Caco-2 (cell line): ENCODE data around the gene CDA. TPM values are rescaled to one million over a fixed set of nuclear protein-coding genes. Genes with fewer than 3 reads are reported as not detected.

ENCODE experiments used
- BruUV-seq: library from RNA; stranded (reverse); fragments of 400-500 nt; replicated peaks from 2 replicates; lab custom pipeline; 2021; lab: Mats Ljungman, UMichigan
- CTCF ChIA-PET: fragments of 300-600 bp; sonication (Branson Sonifier 250); formaldehyde crosslinking; loops from one replicate; lab custom pipeline; 2022; ENCODE audit warnings: antibody characterized with exemption; lab: Charles Lee
- POLR2A ChIA-PET: fragments of 300-600 bp; sonication (Branson Sonifier 250); formaldehyde crosslinking; loops from one replicate; lab custom pipeline; 2022; ENCODE audit warnings: antibody characterized with exemption; lab: Charles Lee
- DNase-seq, 2 experiments: peaks; one replicate each; pipeline versions ENCODE4 v3.0.0 to v3.0.0-alpha.2; 2020 to 2022
- H3K27me3 ChIP-seq: replicated peaks from 2 replicates; pipeline ENCODE4 v1.6.0; 2011; ENCODE audit warnings: low read length; ENCODE audit not compliant: control insufficient read depth, insufficient read depth
- H3K36me3 ChIP-seq: 2 replicates; pipeline ENCODE4 v1.5.1; 2011; ENCODE audit warnings: low read length; ENCODE audit not compliant: control insufficient read depth, insufficient read depth
- H3K4me1 ChIP-seq: fragments of 250-450 bp; sonication (Bioruptor Pico); 2 replicates; pipeline ENCODE4 v1.5.1; 2020; ENCODE audit warnings: mild to moderate bottlenecking
- H3K4me3 ChIP-seq: 2 replicates; pipeline ENCODE4 v1.5.1; 2011; ENCODE audit warnings: low read depth, mild to moderate bottlenecking, control low read depth, low read length
- H3K9me3 ChIP-seq: fragments of 250-450 bp; sonication (Bioruptor Pico); 2 replicates; pipeline ENCODE4 v1.5.1; 2020; ENCODE audit warnings: mild to moderate bottlenecking, moderate library complexity
- H3K27ac Mint-ChIP-seq: one replicate; pipeline ENCODE4 v1.8.0; 2022; ENCODE audit warnings: mixed read lengths; ENCODE audit not compliant: unreplicated experiment
- H3K27me3 Mint-ChIP-seq: one replicate; pipeline ENCODE4 v1.8.0; 2022; ENCODE audit warnings: mixed read lengths; ENCODE audit not compliant: insufficient read depth, unreplicated experiment
- H3K36me3 Mint-ChIP-seq: one replicate; pipeline ENCODE4 v1.8.0; 2022; ENCODE audit warnings: mild to moderate bottlenecking, mixed read lengths; ENCODE audit not compliant: insufficient read depth, unreplicated experiment
- H3K4me1 Mint-ChIP-seq: one replicate; pipeline ENCODE4 v1.8.0; 2022; ENCODE audit warnings: low read depth, mixed read lengths; ENCODE audit not compliant: unreplicated experiment
- H3K4me3 Mint-ChIP-seq: one replicate; pipeline ENCODE4 v1.8.0; 2022; ENCODE audit warnings: mild to moderate bottlenecking, moderate library complexity, mixed read lengths; ENCODE audit not compliant: unreplicated experiment
- H3K9me3 Mint-ChIP-seq: one replicate; pipeline ENCODE4 v1.8.0; 2022; ENCODE audit warnings: mixed read lengths; ENCODE audit not compliant: unreplicated experiment
- intact Hi-C: fragments of 100-400 bp; cut with micrococcal nuclease; formaldehyde crosslinking; loops from one replicate; pipeline ENCODE4 v1.10.0; 2022; ENCODE audit not compliant: unreplicated experiment
- total RNA-seq: library from RNA; stranded (reverse); gene quantifications from 2 replicates; pipeline ENCODE4 v1.2.3, GENCODE V29; 2022
- TF ChIP-seq, protein P1 (sequence below), 2 experiments: fragments of 200-600 bp in 1 of 2; IDR thresholded peaks; 1 replicate in 1 of 2; 2 replicates in 1 of 2; pipeline versions ENCODE4 v1.5.1 to v1.8.0; 2011 to 2022; ENCODE audit warnings: antibody characterized with exemption in 1 of 2, control low read depth in 1 of 2, inconsistent platforms in 1 of 2, low read depth in 1 of 2, low read length in 1 of 2, mild to moderate bottlenecking in 1 of 2, moderate library complexity in 1 of 2; ENCODE audit not compliant: insufficient read depth in 1 of 2, severe bottlenecking in 1 of 2, unreplicated experiment in 1 of 2

The CDA gene
- total RNA-seq, 1 experiment from 2014 or later: 0.95 TPM

DNA sequence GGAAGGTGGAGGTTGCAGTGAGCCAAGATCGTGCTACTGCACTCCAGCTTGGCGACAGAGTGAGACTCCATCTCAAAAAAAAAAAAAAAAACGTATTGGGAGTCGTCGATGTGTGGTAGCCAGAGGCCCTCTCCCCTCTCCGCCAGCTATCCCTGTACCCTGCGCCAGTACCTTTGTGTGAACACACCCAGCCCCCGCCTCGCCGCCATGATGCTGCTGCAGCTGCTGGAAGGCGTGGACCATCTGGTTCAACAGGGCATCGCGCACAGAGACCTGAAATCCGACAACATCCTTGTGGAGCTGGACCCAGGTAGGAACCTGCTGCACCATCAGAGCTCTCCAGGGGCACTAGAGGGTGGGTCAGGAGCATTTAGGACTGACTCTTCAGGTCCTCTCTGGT is 56.5 kb downstream of the CDA start:
- no peaks in the 10 kb centered on the region for H3K4me1 ChIP-seq
- Mint-ChIP-seq H3K9me3 (no peaks in the 10 kb centered on the region), H3K27ac (no peak overlapping the region), H3K4me1 (no peaks in the 10 kb centered on the region), H3K36me3 (peaks cover 26% of the 10 kb centered on the region), H3K27me3 (no peaks in the 10 kb centered on the region), H3K4me3 (no peak overlapping the region)
- ChIA-PET CTCF (interaction anchor here (0.6 kb wide), 1 partner anchor 149 kb away, joined by 5 read pairs; no protein-coding TSS in a partner anchor), POLR2A (no interaction called here)
- BruUV-seq: no TSS peak
- H3K36me3 ChIP-seq: no peaks in the 10 kb centered on the region; the same call in 1 of the 2 replicates
- H3K27me3 ChIP-seq: no peaks in the 10 kb centered on the region
- H3K4me3 ChIP-seq: no peak overlapping the region
- DNase-seq: no peak
- intact Hi-C loops: no loop called here
- no peaks in the 10 kb centered on the region for H3K9me3 ChIP-seq
- TF ChIP-seq, protein P1, sequence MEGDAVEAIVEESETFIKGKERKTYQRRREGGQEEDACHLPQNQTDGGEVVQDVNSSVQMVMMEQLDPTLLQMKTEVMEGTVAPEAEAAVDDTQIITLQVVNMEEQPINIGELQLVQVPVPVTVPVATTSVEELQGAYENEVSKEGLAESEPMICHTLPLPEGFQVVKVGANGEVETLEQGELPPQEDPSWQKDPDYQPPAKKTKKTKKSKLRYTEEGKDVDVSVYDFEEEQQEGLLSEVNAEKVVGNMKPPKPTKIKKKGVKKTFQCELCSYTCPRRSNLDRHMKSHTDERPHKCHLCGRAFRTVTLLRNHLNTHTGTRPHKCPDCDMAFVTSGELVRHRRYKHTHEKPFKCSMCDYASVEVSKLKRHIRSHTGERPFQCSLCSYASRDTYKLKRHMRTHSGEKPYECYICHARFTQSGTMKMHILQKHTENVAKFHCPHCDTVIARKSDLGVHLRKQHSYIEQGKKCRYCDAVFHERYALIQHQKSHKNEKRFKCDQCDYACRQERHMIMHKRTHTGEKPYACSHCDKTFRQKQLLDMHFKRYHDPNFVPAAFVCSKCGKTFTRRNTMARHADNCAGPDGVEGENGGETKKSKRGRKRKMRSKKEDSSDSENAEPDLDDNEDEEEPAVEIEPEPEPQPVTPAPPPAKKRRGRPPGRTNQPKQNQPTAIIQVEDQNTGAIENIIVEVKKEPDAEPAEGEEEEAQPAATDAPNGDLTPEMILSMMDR (IDR thresholded peaks at IDR 0.05; ENCODE audit: insufficient read depth in 1 of 2, low read depth in 1 of 2, low read length in 1 of 2, severe bottlenecking in 1 of 2, unreplicated experiment in 1 of 2): no peak

DNA sequence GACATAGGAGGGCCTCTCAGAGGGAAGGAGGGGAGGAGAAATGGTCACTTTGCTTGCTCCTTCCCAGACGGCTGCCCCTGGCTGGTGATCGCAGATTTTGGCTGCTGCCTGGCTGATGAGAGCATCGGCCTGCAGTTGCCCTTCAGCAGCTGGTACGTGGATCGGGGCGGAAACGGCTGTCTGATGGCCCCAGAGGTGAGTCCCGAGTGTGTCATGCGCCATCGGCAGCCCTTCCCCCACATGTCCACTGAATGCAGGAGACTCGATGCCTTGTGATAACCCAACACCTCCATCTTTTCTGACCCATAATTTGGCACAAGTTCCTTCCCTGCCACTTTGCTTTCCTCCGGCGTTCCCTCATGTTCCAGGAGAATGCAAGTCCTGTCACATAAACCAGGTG is 59.5 kb downstream of the CDA start:
- ChIA-PET CTCF (no interaction called here), POLR2A (no interaction called here)
- H3K36me3 Mint-ChIP-seq: peaks cover 37% of the 10 kb centered on the region
- Histone ChIP-seq H3K4me1 (no peaks in the 10 kb centered on the region), H3K9me3 (no peaks in the 10 kb centered on the region), H3K4me3 (no peak overlapping the region), H3K27me3 (no peaks in the 10 kb centered on the region), H3K36me3 (no peaks in the 10 kb centered on the region; the same call in 1 of the 2 replicates)
- no peaks in the 10 kb centered on the region for H3K4me1 Mint-ChIP-seq
- DNase-seq: no peak
- no TSS peak for BruUV-seq
- H3K9me3 Mint-ChIP-seq: no peaks in the 10 kb centered on the region
- H3K27me3 Mint-ChIP-seq: no peaks in the 10 kb centered on the region
- no peak overlapping the region for H3K4me3 Mint-ChIP-seq
- TF ChIP-seq, protein P1 (IDR thresholded peaks at IDR 0.05; ENCODE audit: insufficient read depth in 1 of 2, low read depth in 1 of 2, low read length in 1 of 2, severe bottlenecking in 1 of 2, unreplicated experiment in 1 of 2): no peak
- no peak overlapping the region for H3K27ac Mint-ChIP-seq
- intact Hi-C loops: no loop called here

DNA sequence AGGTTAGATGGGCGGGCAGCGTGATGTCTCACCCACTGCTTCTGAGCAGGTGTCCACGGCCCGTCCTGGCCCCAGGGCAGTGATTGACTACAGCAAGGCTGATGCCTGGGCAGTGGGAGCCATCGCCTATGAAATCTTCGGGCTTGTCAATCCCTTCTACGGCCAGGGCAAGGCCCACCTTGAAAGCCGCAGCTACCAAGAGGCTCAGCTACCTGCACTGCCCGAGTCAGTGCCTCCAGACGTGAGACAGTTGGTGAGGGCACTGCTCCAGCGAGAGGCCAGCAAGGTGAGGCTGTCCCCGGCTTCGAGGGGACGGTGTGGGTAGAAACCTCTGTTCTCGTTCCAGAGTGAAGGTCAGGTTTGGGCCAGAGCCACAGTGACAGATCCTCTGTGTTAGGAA is 60.0 kb downstream of the CDA start:
- peaks cover 37% of the 10 kb centered on the region for H3K36me3 Mint-ChIP-seq
- no peak overlapping the region for H3K4me3 Mint-ChIP-seq
- Histone ChIP-seq H3K9me3 (no peaks in the 10 kb centered on the region), H3K4me3 (no peak overlapping the region), H3K36me3 (no peaks in the 10 kb centered on the region; the same call in 1 of the 2 replicates), H3K4me1 (no peaks in the 10 kb centered on the region), H3K27me3 (no peaks in the 10 kb centered on the region)
- TF ChIP-seq, protein P1 (IDR thresholded peaks at IDR 0.05; ENCODE audit: insufficient read depth in 1 of 2, low read depth in 1 of 2, low read length in 1 of 2, severe bottlenecking in 1 of 2, unreplicated experiment in 1 of 2): no peak
- no peaks in the 10 kb centered on the region for H3K27me3 Mint-ChIP-seq
- ChIA-PET POLR2A (no interaction called here), CTCF (no interaction called here)
- no peaks in the 10 kb centered on the region for H3K9me3 Mint-ChIP-seq
- no peak overlapping the region for H3K27ac Mint-ChIP-seq
- DNase-seq: no peak
- intact Hi-C loops: no loop called here
- BruUV-seq: no TSS peak
- no peaks in the 10 kb centered on the region for H3K4me1 Mint-ChIP-seq
